MM.1S (cell line): Measurements from ENCODE around the gene SCAPER.
"Not testable (repeated sequence)": the region's sequence is repeated elsewhere in the genome, so short reads cannot be mapped to it uniquely, and the experiment has no call there.

ENCODE experiments used
- DNase-seq: peaks from one replicate; pipeline ENCODE4 v3.0.0-alpha.2; 2015
- H2AFZ ChIP-seq: fragments of 300-600 bp; sonication (generic); 2 replicates; pipeline ENCODE4 v1.6.0; 2016; ENCODE audit warnings: antibody characterized with exemption, low read length
- H3F3A ChIP-seq: fragments of 300-600 bp; sonication (generic); 2 replicates; pipeline ENCODE4 v1.6.1; 2016; ENCODE audit warnings: mild to moderate bottlenecking, antibody characterized with exemption, low read length, moderate library complexity, mixed read lengths; ENCODE audit not compliant: insufficient read depth
- H3K27ac ChIP-seq: fragments of 300-600 bp; sonication (generic); 2 replicates; pipeline ENCODE4 v1.5.1; 2016; ENCODE audit warnings: mild to moderate bottlenecking, low read length
- H3K27me3 ChIP-seq: fragments of 300-600 bp; sonication (generic); replicated peaks from 2 replicates; pipeline ENCODE4 v1.6.0; 2016; ENCODE audit warnings: low read length; ENCODE audit not compliant: insufficient read depth
- H3K36me3 ChIP-seq: fragments of 300-600 bp; sonication (generic); replicated peaks from 2 replicates; pipeline ENCODE4 v1.6.1; 2016; ENCODE audit warnings: mild to moderate bottlenecking, low read length, mixed read lengths; ENCODE audit not compliant: insufficient read depth
- H3K4me1 ChIP-seq: fragments of 300-600 bp; sonication (generic); 2 replicates; pipeline ENCODE4 v1.6.1; 2016; ENCODE audit warnings: low read length, mixed read lengths
- H3K4me2 ChIP-seq: fragments of 300-600 bp; sonication (generic); 2 replicates; pipeline ENCODE4 v1.6.0; 2016; ENCODE audit warnings: low read depth, low read length
- H3K4me3 ChIP-seq: fragments of 300-600 bp; sonication (generic); 2 replicates; pipeline ENCODE4 v1.5.1; 2016; ENCODE audit warnings: low read length, mixed read lengths
- H3K79me2 ChIP-seq: fragments of 300-600 bp; sonication (generic); 2 replicates; pipeline ENCODE4 v1.6.1; 2016; ENCODE audit warnings: mixed run types, low read length, mixed read lengths
- H3K9ac ChIP-seq: fragments of 300-600 bp; sonication (generic); 2 replicates; pipeline ENCODE4 v1.6.1; 2016; ENCODE audit warnings: low read length, mixed read lengths
- H3K9me2 ChIP-seq: fragments of 300-600 bp; sonication (generic); replicated peaks from 2 replicates; pipeline ENCODE4 v1.6.1; 2016; ENCODE audit warnings: mild to moderate bottlenecking, low read length, mixed read lengths; ENCODE audit not compliant: insufficient read depth
- H3K9me3 ChIP-seq: fragments of 300-600 bp; sonication (generic); replicated peaks from 2 replicates; pipeline ENCODE4 v1.6.1; 2016; ENCODE audit warnings: mild to moderate bottlenecking, low read length, mixed read lengths; ENCODE audit not compliant: insufficient read depth
- H4K20me1 ChIP-seq: fragments of 300-600 bp; sonication (generic); 2 replicates; pipeline ENCODE4 v1.6.1; 2016; ENCODE audit warnings: mild to moderate bottlenecking, low read length, moderate library complexity, mixed read lengths; ENCODE audit not compliant: insufficient read depth
- EZH2 ChIP-seq: fragments of 300-600 bp; sonication (generic); optimal IDR thresholded peaks from 2 replicates; pipeline ENCODE3; 2017; ENCODE audit warnings: low read depth, mild to moderate bottlenecking, antibody characterized with exemption, low read length, mixed read lengths
- EZH2phosphoT487 ChIP-seq: fragments of 300-600 bp; sonication (generic); IDR thresholded peaks from 2 replicates; pipeline ENCODE4 v1.6.1; 2018; ENCODE audit warnings: antibody characterized with exemption, low read length
- TF ChIP-seq, protein P1 (sequence below): fragments of 300-600 bp; sonication (generic); IDR thresholded peaks from 2 replicates; pipeline ENCODE4 v1.5.1; 2016; ENCODE audit warnings: antibody characterized with exemption, low read length, mixed read lengths

The SCAPER gene

DNA sequence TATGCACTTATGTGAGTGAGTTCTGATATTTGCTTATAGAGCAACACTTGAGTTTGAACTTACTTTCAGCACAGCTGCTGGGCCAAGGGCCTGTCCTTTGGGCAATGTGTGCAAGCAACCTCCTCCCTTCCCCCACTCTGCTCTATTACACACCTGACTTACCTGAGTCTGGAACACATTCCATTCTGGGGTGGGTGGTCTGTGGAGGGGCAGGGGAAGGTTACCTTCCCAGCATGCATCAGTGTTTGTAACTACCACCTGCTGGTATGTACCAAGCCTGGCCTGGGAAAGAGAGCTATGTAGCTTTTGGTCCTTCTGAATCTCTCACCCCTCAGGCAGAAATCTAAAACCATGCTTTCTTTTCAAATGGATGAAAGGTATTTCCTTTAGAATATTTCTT is 465.6 kb downstream of the SCAPER start:
- no peak overlapping the region for H3K4me3 ChIP-seq
- H3K4me2 ChIP-seq = no peak overlapping the region
- H3K9me3 ChIP-seq = no peaks in the 10 kb centered on the region
- H3K9ac ChIP-seq = no peak overlapping the region
- TF ChIP-seq EZH2phosphoT487 (no peak), EZH2 (no peak)
- TF ChIP-seq, protein P1, sequence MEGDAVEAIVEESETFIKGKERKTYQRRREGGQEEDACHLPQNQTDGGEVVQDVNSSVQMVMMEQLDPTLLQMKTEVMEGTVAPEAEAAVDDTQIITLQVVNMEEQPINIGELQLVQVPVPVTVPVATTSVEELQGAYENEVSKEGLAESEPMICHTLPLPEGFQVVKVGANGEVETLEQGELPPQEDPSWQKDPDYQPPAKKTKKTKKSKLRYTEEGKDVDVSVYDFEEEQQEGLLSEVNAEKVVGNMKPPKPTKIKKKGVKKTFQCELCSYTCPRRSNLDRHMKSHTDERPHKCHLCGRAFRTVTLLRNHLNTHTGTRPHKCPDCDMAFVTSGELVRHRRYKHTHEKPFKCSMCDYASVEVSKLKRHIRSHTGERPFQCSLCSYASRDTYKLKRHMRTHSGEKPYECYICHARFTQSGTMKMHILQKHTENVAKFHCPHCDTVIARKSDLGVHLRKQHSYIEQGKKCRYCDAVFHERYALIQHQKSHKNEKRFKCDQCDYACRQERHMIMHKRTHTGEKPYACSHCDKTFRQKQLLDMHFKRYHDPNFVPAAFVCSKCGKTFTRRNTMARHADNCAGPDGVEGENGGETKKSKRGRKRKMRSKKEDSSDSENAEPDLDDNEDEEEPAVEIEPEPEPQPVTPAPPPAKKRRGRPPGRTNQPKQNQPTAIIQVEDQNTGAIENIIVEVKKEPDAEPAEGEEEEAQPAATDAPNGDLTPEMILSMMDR = no peak
- no peaks in the 10 kb centered on the region for H3K27me3 ChIP-seq
- H3K79me2 ChIP-seq = no peaks in the 10 kb centered on the region
- peak; percentile 10 for DNase-seq
- no peak overlapping the region for H2AFZ ChIP-seq
- H4K20me1 ChIP-seq = no peaks in the 10 kb centered on the region
- peaks cover 22% of the 10 kb centered on the region for H3K4me1 ChIP-seq
- H3K27ac ChIP-seq = no peak overlapping the region
- no peaks in the 10 kb centered on the region for H3K9me2 ChIP-seq
- no peaks in the 10 kb centered on the region for H3K36me3 ChIP-seq
- no peaks in the 10 kb centered on the region for H3F3A ChIP-seq

DNA sequence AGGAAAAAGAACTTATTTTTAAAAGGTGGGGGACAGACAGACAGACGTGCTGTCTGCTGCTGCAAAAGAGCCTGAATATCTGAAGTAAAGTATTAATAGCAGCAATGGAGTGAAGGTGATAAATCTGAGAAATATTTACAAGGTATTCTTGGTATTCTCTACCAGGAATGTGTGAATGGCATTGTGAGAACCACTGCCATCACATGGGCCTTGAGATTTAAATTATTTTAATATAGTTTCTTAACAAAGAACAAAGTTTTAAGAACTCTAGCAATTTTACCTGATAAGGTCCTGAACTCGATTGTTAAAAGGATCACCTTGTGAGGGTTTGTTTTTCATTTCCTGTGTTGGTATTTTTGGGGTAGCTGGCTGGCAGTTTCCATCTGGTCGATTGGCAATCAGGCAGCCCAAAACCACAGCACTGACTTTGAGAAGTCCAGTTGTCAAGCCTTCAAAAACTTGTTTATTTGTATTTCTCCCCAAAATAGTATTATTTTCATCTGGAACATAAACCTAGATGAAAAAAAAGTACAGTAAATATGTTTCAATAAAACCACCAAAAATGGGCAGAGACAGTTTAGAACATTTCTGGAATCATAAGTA is 471.2 kb downstream of the SCAPER start:
- H3K27me3 ChIP-seq = no peaks in the 10 kb centered on the region
- H3F3A ChIP-seq = peaks cover 9% of the 10 kb centered on the region
- TF ChIP-seq EZH2phosphoT487 (no peak), EZH2 (no peak)
- TF ChIP-seq, protein P1 = no peak
- H3K9me3 ChIP-seq = no peaks in the 10 kb centered on the region
- H3K4me2 ChIP-seq = peak overlapping the region; percentile 60
- H3K4me3 ChIP-seq = no peak overlapping the region; the same call in 1 of the 2 replicates
- H3K36me3 ChIP-seq = no peaks in the 10 kb centered on the region
- H3K9ac ChIP-seq = peak overlapping the region; percentile 13; the same call in 1 of the 2 replicates
- no peaks in the 10 kb centered on the region for H3K9me2 ChIP-seq
- H2AFZ ChIP-seq = 0 out of 2 replicates have a peak overlapping the region, but pooled peaks have one; percentile 2
- no peaks in the 10 kb centered on the region for H4K20me1 ChIP-seq
- peak overlapping the region; percentile 79; the same call in 1 of the 2 replicates for H3K27ac ChIP-seq
- H3K79me2 ChIP-seq = no peaks in the 10 kb centered on the region
- peak; percentile 77 for DNase-seq
- H3K4me1 ChIP-seq = peaks cover 37% of the 10 kb centered on the region

DNA sequence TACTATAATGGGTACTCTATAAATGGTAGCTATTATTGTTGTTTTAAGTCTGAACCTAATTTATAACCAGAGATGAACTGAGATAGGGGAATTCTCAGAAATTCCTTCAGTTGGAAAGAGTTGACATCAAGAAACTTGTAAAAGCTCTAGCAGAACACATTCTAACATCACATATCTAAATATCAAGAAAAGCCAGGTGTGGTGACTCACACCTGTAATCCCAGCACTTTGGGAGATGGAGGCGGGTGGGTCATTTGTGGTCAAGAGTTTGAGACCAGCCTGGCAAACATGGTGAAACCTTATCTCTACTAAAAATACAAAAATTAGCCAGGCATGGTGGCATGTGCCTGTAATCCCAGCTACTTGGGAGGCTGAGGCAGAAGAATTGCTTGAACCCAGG is 472.1 kb downstream of the SCAPER start:
- H3K4me2 ChIP-seq, H3K79me2 ChIP-seq: not testable (repeated sequence)

DNA sequence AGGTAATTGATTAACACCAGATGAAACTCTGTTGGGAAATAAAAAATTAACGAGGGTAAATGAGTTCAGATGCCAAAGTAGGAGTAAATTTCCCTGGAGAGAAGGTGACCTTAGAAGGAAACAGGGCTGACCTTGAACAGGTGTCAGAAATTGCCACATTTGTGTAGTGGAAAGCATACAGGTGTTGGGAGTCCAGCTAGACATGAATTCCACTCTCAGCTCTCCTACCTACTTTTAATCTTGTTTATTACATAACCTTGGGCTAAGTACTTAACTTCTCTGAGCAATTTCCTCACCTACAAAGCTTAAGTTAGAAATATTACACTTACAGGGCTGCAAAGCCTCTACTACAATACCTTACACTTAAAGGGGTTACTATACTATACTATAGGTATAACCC is 472.5 kb downstream of the SCAPER start:
- Histone ChIP-seq H3K4me1 (peaks cover 38% of the 10 kb centered on the region), H3K4me2 (no peak overlapping the region), H3F3A (peaks cover 9% of the 10 kb centered on the region), H3K9ac (no peak overlapping the region), H3K9me3 (no peaks in the 10 kb centered on the region), H3K36me3 (no peaks in the 10 kb centered on the region), H3K27ac (peak overlapping the region; percentile 79; the same call in 1 of the 2 replicates), H3K79me2 (no peaks in the 10 kb centered on the region), H2AFZ (no peak overlapping the region), H3K9me2 (no peaks in the 10 kb centered on the region), H3K27me3 (no peaks in the 10 kb centered on the region), H3K4me3 (no peak overlapping the region), H4K20me1 (no peaks in the 10 kb centered on the region)
- no peak for DNase-seq
- TF ChIP-seq EZH2phosphoT487 (no peak), EZH2 (no peak)
- TF ChIP-seq, protein P1 = no peak

More for the DNA sequence above, 472.1 kb downstream of the SCAPER start:
- peak overlapping the region; percentile 79; the same call in 1 of the 2 replicates for H3K27ac ChIP-seq
- not testable (repeated sequence) for DNase-seq, H4K20me1 ChIP-seq, H3K4me3 ChIP-seq, H3K36me3 ChIP-seq, H3K9me2 ChIP-seq, H3F3A ChIP-seq, H2AFZ ChIP-seq, H3K9me3 ChIP-seq, H3K9ac ChIP-seq, H3K27me3 ChIP-seq
- peaks cover 37% of the 10 kb centered on the region for H3K4me1 ChIP-seq
